ENCODE data around the gene PCIF1. TPM values are rescaled to one million over a fixed set of nuclear protein-coding genes. Genes with fewer than 3 reads are reported as not detected.
A peak's percentile ranks its signal among the peaks of the same experiment; 100 is the strongest.

PCIF1 gene
- total and polyA plus RNA-seq, 8 donors: 13.3 to 34.9 (median 18.7) TPM

DNA sequence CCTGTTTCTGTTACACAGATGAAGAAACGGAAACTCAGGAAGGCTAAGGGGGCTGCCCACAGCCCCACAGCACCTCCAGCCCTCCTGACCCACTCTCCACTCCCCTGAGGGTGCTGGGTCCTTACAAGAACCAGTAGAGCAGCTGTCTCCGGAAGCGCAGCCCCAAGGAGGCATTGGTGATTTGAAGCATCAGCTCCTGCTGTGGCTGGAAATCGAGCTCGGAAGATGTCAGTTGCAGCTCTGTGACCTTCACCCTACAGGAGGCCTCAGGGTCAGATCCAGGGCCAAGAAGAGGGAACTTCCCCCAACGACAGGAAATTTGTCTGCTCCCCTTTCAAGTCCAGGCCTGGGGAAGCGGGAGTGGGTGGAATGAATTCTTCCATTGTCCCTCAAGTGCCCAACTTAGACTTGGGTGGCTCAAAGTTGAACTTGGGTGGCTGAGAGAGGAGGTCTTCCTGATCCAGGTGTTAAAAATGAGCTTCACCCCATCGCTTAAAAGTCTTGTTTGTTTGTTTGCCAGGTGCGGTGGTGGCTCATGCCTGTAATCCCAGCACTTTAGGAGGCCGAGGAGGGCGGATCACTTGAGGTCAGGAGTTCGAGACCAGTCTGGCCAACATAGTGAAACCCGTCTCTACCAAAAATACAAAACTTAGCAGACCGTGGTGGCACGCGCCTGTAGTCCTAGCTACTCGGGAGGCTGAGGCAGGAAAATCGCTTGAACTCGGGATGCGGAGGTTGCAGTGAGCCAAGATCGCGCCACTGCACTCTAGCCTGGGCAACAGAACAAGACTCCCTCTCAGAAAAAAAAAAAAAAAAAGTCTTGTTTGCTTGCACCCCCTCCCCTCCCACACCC, 24.4 kb upstream of the PCIF1 start:
- 78 to 81% methylated on average over 22 of the region's 22 CpGs for WGBS, 2 donors
- Histone ChIP-seq H3K27ac (no peak overlapping the region), H3K36me3 (peaks cover 0 to 7% (median 0%) of the 10 kb centered on the region in 3 donors), H3K4me1 (peaks cover 0 to 3% (median 0%) of the 10 kb centered on the region in 3 donors), H3K4me3 (no peak overlapping the region), H3K9me3 (no peaks in the 10 kb centered on the region), H3K27me3 (no peaks in the 10 kb centered on the region)
- TF ChIP-seq, protein P1, sequence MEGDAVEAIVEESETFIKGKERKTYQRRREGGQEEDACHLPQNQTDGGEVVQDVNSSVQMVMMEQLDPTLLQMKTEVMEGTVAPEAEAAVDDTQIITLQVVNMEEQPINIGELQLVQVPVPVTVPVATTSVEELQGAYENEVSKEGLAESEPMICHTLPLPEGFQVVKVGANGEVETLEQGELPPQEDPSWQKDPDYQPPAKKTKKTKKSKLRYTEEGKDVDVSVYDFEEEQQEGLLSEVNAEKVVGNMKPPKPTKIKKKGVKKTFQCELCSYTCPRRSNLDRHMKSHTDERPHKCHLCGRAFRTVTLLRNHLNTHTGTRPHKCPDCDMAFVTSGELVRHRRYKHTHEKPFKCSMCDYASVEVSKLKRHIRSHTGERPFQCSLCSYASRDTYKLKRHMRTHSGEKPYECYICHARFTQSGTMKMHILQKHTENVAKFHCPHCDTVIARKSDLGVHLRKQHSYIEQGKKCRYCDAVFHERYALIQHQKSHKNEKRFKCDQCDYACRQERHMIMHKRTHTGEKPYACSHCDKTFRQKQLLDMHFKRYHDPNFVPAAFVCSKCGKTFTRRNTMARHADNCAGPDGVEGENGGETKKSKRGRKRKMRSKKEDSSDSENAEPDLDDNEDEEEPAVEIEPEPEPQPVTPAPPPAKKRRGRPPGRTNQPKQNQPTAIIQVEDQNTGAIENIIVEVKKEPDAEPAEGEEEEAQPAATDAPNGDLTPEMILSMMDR (IDR thresholded peaks at IDR 0.05): no peak
- FAIRE-seq (no peak), ATAC-seq (no peak), DNase-seq (peak in 1 of 6 donors; percentile 19)
- intact Hi-C loops (cut with DNase I): no loop called here

- DNase-seq (peak; percentile 95 to 98 (median 96)), FAIRE-seq (peak; percentile 70), ATAC-seq (peak; percentile 85 to 93 (median 90))
- WGBS, 2 donors: 8 to 9% methylated on average over 43 of the region's 43 CpGs
- H3K4me1 ChIP-seq: peaks cover 0 to 3% (median 0%) of the 10 kb centered on the region in 3 donors
- H3K27me3 ChIP-seq: no peaks in the 10 kb centered on the region
- intact Hi-C loops (cut with DNase I): no loop called here
- H3K4me3 ChIP-seq: peak overlapping the region; percentile 29 to 56 (median 46)
- H3K27ac ChIP-seq: peak overlapping the region; percentile 52 to 82 (median 74)
- H3K9me3 ChIP-seq: no peaks in the 10 kb centered on the region
- H3K36me3 ChIP-seq: peaks cover 0 to 2% (median 0%) of the 10 kb centered on the region in 3 donors
- TF ChIP-seq, protein P1 (IDR thresholded peaks at IDR 0.05): no peak
Observed at GRCh38 chr20:45910670-45911485, 23.6 kb upstream of the PCIF1 start.

DNA sequence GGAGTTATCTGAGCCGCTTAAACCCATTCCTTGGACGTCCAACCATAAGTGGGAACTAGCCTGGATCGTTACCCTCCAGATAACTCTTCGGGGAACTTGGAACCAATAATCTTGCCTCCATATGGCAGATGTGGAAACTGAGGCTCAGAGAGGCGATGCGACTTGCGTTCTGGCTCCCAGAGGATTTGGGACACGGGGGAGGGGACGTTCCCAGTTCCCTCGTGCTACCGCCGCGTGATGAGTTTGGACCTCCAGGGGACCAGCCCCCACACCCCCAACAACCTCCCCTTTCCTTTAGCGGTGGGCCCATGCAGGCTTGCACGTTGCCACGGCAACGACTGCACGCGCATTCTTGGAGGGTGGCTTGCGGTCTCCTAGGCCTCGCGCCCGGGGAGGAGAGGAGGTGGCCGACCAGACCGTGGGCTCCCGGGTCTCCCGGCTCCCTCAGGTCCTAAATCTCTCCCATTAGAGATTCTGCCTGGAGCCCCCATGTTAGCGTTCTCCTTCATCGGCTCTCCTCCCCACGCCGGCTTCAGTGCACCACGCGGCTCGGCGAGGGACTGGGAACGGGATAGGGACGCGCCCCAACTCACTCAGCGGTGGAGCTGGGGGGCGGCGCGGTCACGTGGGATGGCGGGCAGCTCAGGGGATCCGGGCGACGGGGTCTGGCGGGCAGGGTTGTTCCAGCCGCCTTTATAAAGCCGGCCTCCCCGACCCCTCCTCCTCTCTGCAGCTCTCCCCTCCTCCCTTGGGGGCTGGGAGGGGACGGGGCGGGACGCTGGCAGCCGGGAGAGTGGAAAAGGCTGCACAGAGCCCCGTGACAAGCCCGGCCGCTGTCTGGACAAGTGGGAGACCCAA, 22.8 kb upstream of the PCIF1 start, which contains the start of gene PLTP:
Gene PLTP (minus strand): TSS at position 670 of the 858 bp plus-strand sequence. CDS start 703 bp downstream, outside the sequence.
- Histone ChIP-seq H3K27me3 (no peaks in the 10 kb centered on the region), H3K4me3 (peak within 1 kb of the TSS; percentile 29 to 56 (median 46)), H3K9me3 (no peaks in the 10 kb centered on the region), H3K27ac (peak within 1 kb of the TSS; percentile 52 to 82 (median 74)), H3K36me3 (no peaks in the 10 kb centered on the region), H3K4me1 (peaks cover 0 to 3% (median 0%) of the 10 kb centered on the region in 3 donors)
- no peak for FAIRE-seq
- 1 to 2% methylated on average over 42 to 58 of the region's 58 CpGs for WGBS, 2 donors
- TF ChIP-seq, protein P1 (IDR thresholded peaks at IDR 0.05): no peak
- peak; percentile 55 to 62 (median 56) for ATAC-seq
- intact Hi-C loops (cut with DNase I): no loop called here
- peak; percentile 70 to 84 (median 77) for DNase-seq

DNA sequence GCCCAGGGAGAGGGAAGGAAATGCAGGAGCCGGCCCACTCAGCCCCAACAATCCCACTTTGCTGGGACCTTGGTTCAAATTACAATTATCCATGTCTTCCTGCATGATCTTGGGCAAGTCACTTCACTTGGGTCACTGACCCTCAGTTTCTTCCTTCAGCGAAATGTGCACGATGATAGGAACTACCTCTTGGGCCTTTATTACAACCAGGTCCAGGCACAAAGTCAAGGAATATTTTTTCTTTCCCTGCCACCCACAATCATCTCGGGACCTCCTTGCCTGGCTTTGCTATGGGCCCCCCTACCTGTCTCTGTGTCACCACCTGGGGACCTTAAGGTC, 22.2 kb upstream of the PCIF1 start:
- WGBS, 2 donors: 25 to 31% methylated on average over 4 of the region's 4 CpGs

More for the DNA sequence above, 22.2 kb upstream of the PCIF1 start:
- FAIRE-seq (no peak), ATAC-seq (no peak), DNase-seq (peak in 1 of 6 donors; percentile 12)
- Histone ChIP-seq H3K4me3 (peak overlapping the region in 2 of 4 donors; percentile 55 to 56), H3K27me3 (no peaks in the 10 kb centered on the region), H3K36me3 (no peaks in the 10 kb centered on the region), H3K4me1 (peaks cover 0 to 3% (median 0%) of the 10 kb centered on the region in 3 donors), H3K9me3 (no peaks in the 10 kb centered on the region), H3K27ac (peak overlapping the region in 3 of 4 donors; percentile 52 to 82 (median 79))
- intact Hi-C loops (cut with DNase I): no loop called here
- TF ChIP-seq, protein P1 (IDR thresholded peaks at IDR 0.05): no peak

Data from pancreas (tissue), 10 donors.